ENCODE data around the gene ZNF385B. TPM values are rescaled to one million over a fixed set of nuclear protein-coding genes. Genes with fewer than 3 reads are reported as not detected.

The ZNF385B gene
- total and polyA plus RNA-seq, 2 donors (not counting 1 experiment from before 2014, with no cell fraction given) = not detected

GRCh38 chr2:179467960-179468359 lies 393.5 kb downstream of the ZNF385B start:
- H3K27me3 ChIP-seq (replicated peaks in 1 of 4; ENCODE audit: control extremely low read depth in 1 of 4, control insufficient read depth in 3 of 4, insufficient read depth in 4 of 4, low read length in 3 of 4) = peaks cover 0 to 6% (median 3%) of the 10 kb centered on the region in 4 experiments
- no peaks in the 10 kb centered on the region for H3K36me3 ChIP-seq (replicated peaks in 1 of 2; ENCODE audit: control extremely low read depth in 1 of 2, control insufficient read depth in 1 of 2, extremely low read depth in 1 of 2, insufficient read depth in 2 of 2, low read length in 1 of 2)
- H3K4me3 Mint-ChIP-seq = no peak overlapping the region
- no peaks in the 10 kb centered on the region for H3K4me1 Mint-ChIP-seq
- H3K27ac ChIP-seq (ENCODE audit: low read length in 2 of 2) = no peak overlapping the region
- POLR2A ChIA-PET = no interaction called here
- H4K20me1 ChIP-seq (ENCODE audit: control insufficient read depth, insufficient read depth, low read length, poor library complexity, severe bottlenecking) = no peaks in the 10 kb centered on the region
- peaks cover 7% of the 10 kb centered on the region for H3K9me3 Mint-ChIP-seq (ENCODE audit: insufficient read depth)
- H3K9me3 ChIP-seq (ENCODE audit: control extremely low read depth in 1 of 3, control insufficient read depth in 2 of 3, insufficient read depth in 1 of 3, low read length in 2 of 3) = no peaks in the 10 kb centered on the region
- no peak overlapping the region for H3K4me2 ChIP-seq (replicated peaks; ENCODE audit: low read depth, low read length, poor library complexity, severe bottlenecking)
- no peak overlapping the region for H3K27ac Mint-ChIP-seq
- TF ChIP-seq EZH2 (IDR thresholded peaks at IDR 0.05; ENCODE audit: borderline replicate concordance, insufficient read depth, low read depth, low read length, poor library complexity, severe bottlenecking) = no peak
- TF ChIP-seq, protein P1, sequence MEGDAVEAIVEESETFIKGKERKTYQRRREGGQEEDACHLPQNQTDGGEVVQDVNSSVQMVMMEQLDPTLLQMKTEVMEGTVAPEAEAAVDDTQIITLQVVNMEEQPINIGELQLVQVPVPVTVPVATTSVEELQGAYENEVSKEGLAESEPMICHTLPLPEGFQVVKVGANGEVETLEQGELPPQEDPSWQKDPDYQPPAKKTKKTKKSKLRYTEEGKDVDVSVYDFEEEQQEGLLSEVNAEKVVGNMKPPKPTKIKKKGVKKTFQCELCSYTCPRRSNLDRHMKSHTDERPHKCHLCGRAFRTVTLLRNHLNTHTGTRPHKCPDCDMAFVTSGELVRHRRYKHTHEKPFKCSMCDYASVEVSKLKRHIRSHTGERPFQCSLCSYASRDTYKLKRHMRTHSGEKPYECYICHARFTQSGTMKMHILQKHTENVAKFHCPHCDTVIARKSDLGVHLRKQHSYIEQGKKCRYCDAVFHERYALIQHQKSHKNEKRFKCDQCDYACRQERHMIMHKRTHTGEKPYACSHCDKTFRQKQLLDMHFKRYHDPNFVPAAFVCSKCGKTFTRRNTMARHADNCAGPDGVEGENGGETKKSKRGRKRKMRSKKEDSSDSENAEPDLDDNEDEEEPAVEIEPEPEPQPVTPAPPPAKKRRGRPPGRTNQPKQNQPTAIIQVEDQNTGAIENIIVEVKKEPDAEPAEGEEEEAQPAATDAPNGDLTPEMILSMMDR (IDR thresholded peaks at IDR 0.05) = no peak
- no peak overlapping the region for H3K9ac ChIP-seq (ENCODE audit: low read length)
- peaks cover 32% of the 10 kb centered on the region for H3K27me3 Mint-ChIP-seq
- DNase-seq (no peak), ATAC-seq (ENCODE audit: low read depth) (no peak)
- H3K4me3 ChIP-seq (ENCODE audit: control extremely low read depth in 1 of 5, extremely low read depth in 1 of 5, insufficient read depth in 1 of 5, low read depth in 2 of 5, low read length in 4 of 5) = no peak overlapping the region
- H3K79me2 ChIP-seq (ENCODE audit: control insufficient read depth, insufficient read depth, low read length) = no peaks in the 10 kb centered on the region
- no peaks in the 10 kb centered on the region for H3K4me1 ChIP-seq (ENCODE audit: control insufficient read depth in 2 of 2, insufficient read depth in 2 of 2, low read length in 2 of 2)
- no peak overlapping the region for H2AFZ ChIP-seq (ENCODE audit: insufficient read depth, low read depth, low read length, poor library complexity, severe bottlenecking)
- intact Hi-C loops (cut with micrococcal nuclease) = no loop called here
- no CpG with 5 or more reads among the region's 1 CpG for WGBS (ENCODE audit: insufficient coverage)
- CTCF ChIA-PET = interaction anchor here (1.8 kb wide), 1 partner anchor 11 kb away, joined by 6 read pairs; no protein-coding TSS in a partner anchor

- no peak overlapping the region for H3K9ac ChIP-seq (ENCODE audit: low read length)
- H4K20me1 ChIP-seq (ENCODE audit: control insufficient read depth, insufficient read depth, low read length, poor library complexity, severe bottlenecking) = no peaks in the 10 kb centered on the region
- Mint-ChIP-seq H3K9me3 (ENCODE audit: insufficient read depth) (peaks cover 7% of the 10 kb centered on the region), H3K4me3 (no peak overlapping the region), H3K4me1 (no peaks in the 10 kb centered on the region), H3K27ac (no peak overlapping the region), H3K27me3 (peaks cover 30% of the 10 kb centered on the region)
- no peak overlapping the region for H3K27ac ChIP-seq (ENCODE audit: low read length in 2 of 2)
- ATAC-seq (ENCODE audit: low read depth) (no peak), DNase-seq (no peak)
- no peaks in the 10 kb centered on the region for H3K4me1 ChIP-seq (ENCODE audit: control insufficient read depth in 2 of 2, insufficient read depth in 2 of 2, low read length in 2 of 2)
- intact Hi-C loops (cut with micrococcal nuclease) = no loop called here
- no peak for TF ChIP-seq EZH2 (IDR thresholded peaks at IDR 0.05; ENCODE audit: borderline replicate concordance, insufficient read depth, low read depth, low read length, poor library complexity, severe bottlenecking)
- TF ChIP-seq, protein P1 (IDR thresholded peaks at IDR 0.05) = no peak
- CTCF ChIA-PET = interaction anchor here (0.5 to 1.8 kb wide), 2 partner anchors 12 to 533 kb away, joined by 4 to 6 read pairs; no protein-coding TSS in a partner anchor
- H3K9me3 ChIP-seq (ENCODE audit: control extremely low read depth in 1 of 3, control insufficient read depth in 2 of 3, insufficient read depth in 1 of 3, low read length in 2 of 3) = no peaks in the 10 kb centered on the region
- H3K79me2 ChIP-seq (ENCODE audit: control insufficient read depth, insufficient read depth, low read length) = no peaks in the 10 kb centered on the region
- no peak overlapping the region for H3K4me2 ChIP-seq (replicated peaks; ENCODE audit: low read depth, low read length, poor library complexity, severe bottlenecking)
- no peak overlapping the region for H3K4me3 ChIP-seq (ENCODE audit: control extremely low read depth in 1 of 5, extremely low read depth in 1 of 5, insufficient read depth in 1 of 5, low read depth in 2 of 5, low read length in 4 of 5)
- POLR2A ChIA-PET = no interaction called here
- peaks cover 0 to 4% (median 2%) of the 10 kb centered on the region in 4 experiments for H3K27me3 ChIP-seq (replicated peaks in 1 of 4; ENCODE audit: control extremely low read depth in 1 of 4, control insufficient read depth in 3 of 4, insufficient read depth in 4 of 4, low read length in 3 of 4)
- no peak overlapping the region for H2AFZ ChIP-seq (ENCODE audit: insufficient read depth, low read depth, low read length, poor library complexity, severe bottlenecking)
- no peaks in the 10 kb centered on the region for H3K36me3 ChIP-seq (replicated peaks in 1 of 2; ENCODE audit: control extremely low read depth in 1 of 2, control insufficient read depth in 1 of 2, extremely low read depth in 1 of 2, insufficient read depth in 2 of 2, low read length in 1 of 2)
Measured at GRCh38 chr2:179467111-179467510, 394.3 kb downstream of the ZNF385B start.

Measured in B cell (primary cell).